Measurements from ENCODE around the gene CD58.

CD58 gene

DNA sequence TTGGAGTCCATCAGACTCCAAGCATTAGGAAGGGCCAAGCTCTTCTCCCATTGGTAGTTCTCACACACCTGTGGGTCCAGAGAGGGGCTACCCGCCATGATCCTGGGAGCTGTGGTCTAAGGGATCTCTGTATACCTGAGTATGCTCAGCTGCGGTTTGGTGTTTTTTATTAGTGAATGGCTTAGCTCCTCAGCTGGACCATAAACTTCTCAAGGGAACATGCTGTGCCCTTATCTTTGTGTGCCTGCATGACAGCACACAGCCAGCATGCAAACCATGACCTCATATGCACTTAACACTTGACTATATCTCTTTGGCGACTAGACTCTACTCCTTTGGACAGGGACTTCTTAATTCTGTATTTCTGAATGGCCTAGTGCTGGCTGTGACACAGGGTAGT is 94.5 kb downstream of the CD58 start (continued):
- TF ChIP-seq ZNF274 (IDR thresholded peaks at IDR 0.05; ENCODE audit: low read length) (no peak), ZNF274 (tag by site-specific recombination; IDR thresholded peaks at IDR 0.05; ENCODE audit: borderline replicate concordance) (no peak), ZFP3 (tag by site-specific recombination; IDR thresholded peaks at IDR 0.05; ENCODE audit: low read depth) (peak; percentile 49; the same call in 1 of the 2 replicates)

DNA sequence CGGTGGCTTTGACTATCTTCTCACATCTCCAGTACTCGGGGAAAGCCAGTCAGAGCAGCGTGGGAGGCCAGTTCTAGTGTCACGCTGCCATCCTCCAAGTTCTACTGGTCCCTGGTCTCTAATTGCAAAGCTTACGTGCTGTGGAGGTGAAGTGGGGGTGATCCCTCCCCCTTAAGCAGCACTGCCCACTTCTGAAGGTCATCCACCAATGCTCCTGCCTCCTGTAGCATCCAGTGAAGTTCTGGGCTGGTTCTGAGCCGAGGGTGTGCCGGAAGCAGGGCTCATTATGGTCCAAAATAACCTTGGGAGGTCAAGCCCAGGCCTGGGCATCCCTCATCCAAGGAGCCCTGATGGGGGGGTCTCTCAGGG is 95.0 kb downstream of the CD58 start:
- Histone ChIP-seq H3K9me3 (ENCODE audit: control insufficient read depth, insufficient read depth, low read depth, low read length) (no peaks in the 10 kb centered on the region), H3K4me3 (ENCODE audit: low read depth, low read length) (no peak overlapping the region), H3K36me3 (ENCODE audit: control insufficient read depth in 2 of 2, insufficient read depth in 1 of 2, low read length in 2 of 2) (no peaks in the 10 kb centered on the region), H3K27ac (ENCODE audit: extremely low read depth, low read depth, low read length) (no peak overlapping the region; the same call in 1 of the 2 replicates), H3K4me1 (ENCODE audit: control insufficient read depth, insufficient read depth, low read length) (peaks cover 17% of the 10 kb centered on the region)
- TF ChIP-seq ZNF274 (IDR thresholded peaks at IDR 0.05; ENCODE audit: low read length) = no peak
- no peak for TF ChIP-seq ZNF274 (tag by site-specific recombination; IDR thresholded peaks at IDR 0.05; ENCODE audit: borderline replicate concordance)
- TF ChIP-seq GLI2 (tag by site-specific recombination; IDR thresholded peaks at IDR 0.05; ENCODE audit: borderline replicate concordance, low read depth) = no peak
- TF ChIP-seq, protein P1, sequence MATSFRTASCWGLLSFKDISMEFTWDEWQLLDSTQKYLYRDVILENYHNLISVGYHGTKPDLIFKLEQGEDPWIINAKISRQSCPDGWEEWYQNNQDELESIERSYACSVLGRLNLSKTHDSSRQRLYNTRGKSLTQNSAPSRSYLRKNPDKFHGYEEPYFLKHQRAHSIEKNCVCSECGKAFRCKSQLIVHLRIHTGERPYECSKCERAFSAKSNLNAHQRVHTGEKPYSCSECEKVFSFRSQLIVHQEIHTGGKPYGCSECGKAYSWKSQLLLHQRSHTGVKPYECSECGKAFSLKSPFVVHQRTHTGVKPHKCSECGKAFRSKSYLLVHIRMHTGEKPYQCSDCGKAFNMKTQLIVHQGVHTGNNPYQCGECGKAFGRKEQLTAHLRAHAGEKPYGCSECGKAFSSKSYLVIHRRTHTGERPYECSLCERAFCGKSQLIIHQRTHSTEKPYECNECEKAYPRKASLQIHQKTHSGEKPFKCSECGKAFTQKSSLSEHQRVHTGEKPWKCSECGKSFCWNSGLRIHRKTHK (tag by site-specific recombination; IDR thresholded peaks at IDR 0.05) = no peak
- no peak for TF ChIP-seq ZNF626 (tag by site-specific recombination; IDR thresholded peaks at IDR 0.05)
- TF ChIP-seq HOXC10 (CRISPR knock-in tag; IDR thresholded peaks at IDR 0.05) = no peak
- no peak for TF ChIP-seq ZBTB17 (tag by site-specific recombination; IDR thresholded peaks at IDR 0.05)
- no peak for TF ChIP-seq ZNF394 (tag by site-specific recombination; IDR thresholded peaks at IDR 0.05; ENCODE audit: borderline replicate concordance)
- TF ChIP-seq ZFP41 (tag by site-specific recombination; IDR thresholded peaks at IDR 0.05; ENCODE audit: borderline replicate concordance) = no peak
- no peak for TF ChIP-seq ZNF501 (tag by site-specific recombination; IDR thresholded peaks at IDR 0.05)
- TF ChIP-seq ZNF561 (tag by site-specific recombination; IDR thresholded peaks at IDR 0.05; ENCODE audit: borderline replicate concordance) = no peak
- TF ChIP-seq KLF16 (tag by site-specific recombination; IDR thresholded peaks at IDR 0.05) = no peak
- TF ChIP-seq ZNF701 (tag by site-specific recombination; IDR thresholded peaks at IDR 0.05) = no peak
- no peak for TF ChIP-seq ZNF629 (tag by site-specific recombination; IDR thresholded peaks at IDR 0.05)
- no peak for TF ChIP-seq SP2 (tag by site-specific recombination; IDR thresholded peaks at IDR 0.05)
- TF ChIP-seq, protein P2, sequence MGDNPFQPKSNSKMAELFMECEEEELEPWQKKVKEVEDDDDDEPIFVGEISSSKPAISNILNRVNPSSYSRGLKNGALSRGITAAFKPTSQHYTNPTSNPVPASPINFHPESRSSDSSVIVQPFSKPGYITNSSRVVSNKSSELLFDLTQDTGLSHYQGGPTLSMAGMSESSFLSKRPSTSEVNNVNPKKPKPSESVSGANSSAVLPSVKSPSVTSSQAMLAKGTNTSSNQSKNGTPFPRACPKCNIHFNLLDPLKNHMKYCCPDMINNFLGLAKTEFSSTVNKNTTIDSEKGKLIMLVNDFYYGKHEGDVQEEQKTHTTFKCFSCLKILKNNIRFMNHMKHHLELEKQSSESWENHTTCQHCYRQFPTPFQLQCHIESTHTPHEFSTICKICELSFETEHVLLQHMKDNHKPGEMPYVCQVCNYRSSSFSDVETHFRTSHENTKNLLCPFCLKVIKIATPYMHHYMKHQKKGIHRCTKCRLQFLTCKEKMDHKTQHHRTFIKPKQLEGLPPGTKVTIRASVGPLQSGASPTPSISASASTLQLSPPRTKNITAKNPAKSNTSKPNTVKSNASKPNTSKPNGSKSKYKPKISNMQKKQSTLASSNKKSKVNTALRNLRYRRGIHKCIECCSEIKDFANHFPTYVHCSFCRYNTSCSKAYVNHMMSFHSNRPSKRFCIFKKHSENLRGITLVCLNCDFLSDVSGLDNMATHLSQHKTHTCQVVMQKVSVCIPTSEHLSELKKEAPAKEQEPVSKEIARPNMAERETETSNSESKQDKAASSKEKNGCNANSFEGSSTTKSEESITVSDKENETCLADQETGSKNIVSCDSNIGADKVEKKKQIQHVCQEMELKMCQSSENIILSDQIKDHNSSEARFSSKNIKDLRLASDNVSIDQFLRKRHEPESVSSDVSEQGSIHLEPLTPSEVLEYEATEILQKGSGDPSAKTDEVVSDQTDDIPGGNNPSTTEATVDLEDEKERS (tag by site-specific recombination; IDR thresholded peaks at IDR 0.05) = no peak
- CTCF ChIA-PET = interaction anchor here (0.6 to 4.9 kb wide), 2 partner anchors 9 to 769 kb away, joined by 7 to 30 read pairs; no protein-coding TSS in a partner anchor
- POLR2A ChIA-PET = no interaction called here

DNA sequence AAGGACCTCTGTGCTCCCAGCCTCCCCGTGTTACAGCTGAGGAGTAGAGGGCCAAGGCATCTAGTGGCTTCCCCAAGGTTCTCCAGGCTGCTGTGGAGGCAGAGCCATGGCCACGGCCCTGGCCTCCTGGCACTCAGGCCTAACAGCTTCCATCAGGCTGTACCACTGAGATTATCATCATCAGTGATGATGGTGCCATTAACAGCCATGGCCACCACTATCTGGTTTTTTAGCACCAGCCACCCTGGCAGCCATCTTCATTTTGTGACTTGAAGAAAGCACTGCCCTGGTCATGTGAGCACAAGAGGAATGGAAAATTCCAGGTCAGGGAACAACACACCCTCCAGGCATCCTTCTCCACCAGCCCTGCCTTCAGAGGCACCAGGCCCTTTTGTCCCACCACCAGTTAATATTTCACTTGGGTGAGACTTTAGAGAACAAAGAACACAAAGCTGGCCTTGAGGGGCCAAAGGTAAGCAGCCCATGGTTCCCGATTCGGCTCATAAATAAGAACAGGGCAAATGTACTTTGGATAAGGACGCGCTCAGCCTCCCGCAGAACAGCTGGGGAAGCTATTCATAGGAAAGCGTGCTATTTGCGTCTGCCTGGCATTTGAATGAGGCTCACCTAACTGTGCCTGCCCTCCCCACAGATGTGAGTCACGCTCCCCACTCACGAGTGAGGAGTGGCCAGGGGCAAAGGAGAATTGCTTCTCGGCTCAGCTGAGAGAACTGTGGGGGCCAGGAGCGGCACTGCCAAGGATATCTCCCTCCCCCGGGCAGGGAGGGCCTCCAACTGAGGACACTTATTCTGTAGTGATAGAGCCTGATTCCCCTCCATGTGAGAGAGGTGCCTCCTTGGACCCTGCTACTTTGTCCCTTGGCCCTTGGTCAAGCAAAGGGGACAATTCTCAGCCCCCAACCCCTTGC is 95.6 kb downstream of the CD58 start:
- CTCF ChIA-PET = interaction anchor here (0.5 to 4.9 kb wide), 4 partner anchors 10 to 1279 kb away, joined by 3 to 30 read pairs (median 4); no protein-coding TSS in a partner anchor
- POLR2A ChIA-PET = no interaction called here
- no peak overlapping the region for H3K27ac ChIP-seq (ENCODE audit: extremely low read depth, low read depth, low read length)
- H3K36me3 ChIP-seq (ENCODE audit: control insufficient read depth in 2 of 2, insufficient read depth in 1 of 2, low read length in 2 of 2) = no peaks in the 10 kb centered on the region
- H3K4me1 ChIP-seq (ENCODE audit: control insufficient read depth, insufficient read depth, low read length) = peaks cover 17% of the 10 kb centered on the region
- H3K4me3 ChIP-seq (ENCODE audit: low read depth, low read length) = no peak overlapping the region
- H3K9me3 ChIP-seq (ENCODE audit: control insufficient read depth, insufficient read depth, low read depth, low read length) = no peaks in the 10 kb centered on the region
- TF ChIP-seq ZNF529 (tag by site-specific recombination; IDR thresholded peaks at IDR 0.05; ENCODE audit: insufficient replicate concordance) (no peak), YY2 (tag by site-specific recombination; IDR thresholded peaks at IDR 0.05) (0 out of 2 replicates have a peak, but pooled peaks have one; percentile 27), ZFP69B (tag by site-specific recombination; IDR thresholded peaks at IDR 0.05) (no peak), ZFHX2 (tag by site-specific recombination; conservative IDR thresholded peaks at IDR 0.05) (0 out of 2 replicates have a peak, but pooled peaks have one; percentile 7)

Measured in HEK293 (cell line).